Heart left ventricle (tissue), 16 donors: ENCODE data around the gene PCDHA7. TPM values are rescaled to one million over a fixed set of nuclear protein-coding genes. Genes with fewer than 3 reads are reported as not detected.
"Not testable (repeated sequence)": the region's sequence is repeated elsewhere in the genome, so short reads cannot be mapped to it uniquely, and the experiment has no call there.

ENCODE experiments used
- ATAC-seq, 4 donors: fragments of 200-7000 bp; cut with Tn5 transposase; one replicate each; pipeline ENCODE4 v1.9.1; 2020 to 2022; ENCODE audit warnings: moderate library complexity in 4 of 4, mild to moderate bottlenecking in 3 of 4, moderate number of reproducible peaks in 1 of 4
- DNase-seq, 5 donors: peaks; one replicate each; pipeline ENCODE4 v3.0.0-alpha.2; 2020
- H3K27ac ChIP-seq, 12 donors: fragments of 200-600 bp; sonication (generic) in 4 of 12; one replicate each; pipeline versions ENCODE4 v1.5.0 to v1.8.0; 2016 to 2022; ENCODE audit warnings: mild to moderate bottlenecking in 2 of 12
- H3K27me3 ChIP-seq, 9 donors: fragments of 200-600 bp; sonication (generic) in 2 of 9; one replicate each; pipeline versions ENCODE4 v1.5.1 to v1.8.0; 2016 to 2022; ENCODE audit warnings: mild to moderate bottlenecking in 3 of 9
- H3K36me3 ChIP-seq, 9 donors: fragments of 200-600 bp; sonication (generic) in 2 of 9; one replicate each; pipeline versions ENCODE4 v1.5.0 to v1.8.0; 2018 to 2022; ENCODE audit warnings: mild to moderate bottlenecking in 2 of 9
- H3K4me1 ChIP-seq, 12 donors: fragments of 200-600 bp; sonication (generic) in 4 of 12; one replicate each; pipeline versions ENCODE4 v1.5.0 to v1.8.0; 2016 to 2022; ENCODE audit warnings: mild to moderate bottlenecking in 3 of 12
- H3K4me3 ChIP-seq, 12 donors: fragments of 200-600 bp; sonication (generic) in 4 of 12; one replicate each; pipeline versions ENCODE4 v1.5.0 to v1.8.0; 2017 to 2022; ENCODE audit warnings: mild to moderate bottlenecking in 9 of 12, moderate library complexity in 4 of 12
- H3K9me3 ChIP-seq, 12 donors: fragments of 200-600 bp; sonication (generic) in 4 of 12; one replicate each; pipeline versions ENCODE4 v1.5.0 to v1.8.0; 2016 to 2022; ENCODE audit warnings: mild to moderate bottlenecking in 1 of 12
- CTCF ChIP-seq, 12 donors: fragments of 200-600 bp; sonication (generic) in 4 of 12; IDR thresholded peaks; one replicate each; pipeline versions ENCODE4 v1.5.0 to v1.8.0; 2018 to 2022; ENCODE audit warnings: antibody characterized with exemption in 12 of 12, mild to moderate bottlenecking in 5 of 12
- POLR2A ChIP-seq, 2 donors: fragments of 450-650 bp; IDR thresholded peaks; one replicate each; pipeline ENCODE4 v1.6.1; 2017; ENCODE audit warnings: antibody characterized with exemption in 2 of 2, mild to moderate bottlenecking in 2 of 2, moderate library complexity in 2 of 2
- WGBS, 4 donors: extraction: QIAGEN DNeasy Blood & Tissue Kit in 2 of 4; methylation state at CpG; one replicate each; pipeline versions ENCODE4 v1.1.5 to v1.1.7; 2013 to 2018; 5-methylcytosine and 5-hydroxymethylcytosine counted together
- intact Hi-C, 10 donors: fragments of 100-400 bp; cut with DNase I; formaldehyde crosslinking; loops; one replicate each; pipeline versions ENCODE4 v1.11.1 to v1.14.2; 2022
- polyA plus RNA-seq, 2 donors: library from polyadenylated mRNA; stranded (reverse); fragments of 200-250 nt; gene quantifications; one replicate each; pipeline ENCODE4 v1.2.3, GENCODE V29; 2013
- total RNA-seq, 9 donors: library from RNA; depleted of rRNA in 2 of 9; stranded (reverse); fragments of >200 nt in 2 of 9; fragmentation: NEBNext Ultra II Directional in 3 of 9; extraction: Animal tissue kit (Norgen Biotek cat#: 25700) in 3 of 9; gene quantifications; one replicate each; pipeline versions ENCODE4 v1.1.0 to v1.2.4, GENCODE V29; 2016 to 2023
- donor health status: ischemic (EF 13 %, LVEDD 7.1; RV severe dilation, severe dysfunction).
- donor health status: healthy with polysubstance abuse.
- donor health status: DM: no; HTN: yes; CAD: no.
- donor health status: DM: no; HTN: no; CAD: no.
- donor health status: ischemic (EF 25% LVEDD 6.9; RV normal size, moderate dysfunction).
- donor health status: ischemic (EF 25% LVEDD 5.7; RV mildly dilated, moderate dysfunction).
- donor health status: healthy.
- donor health status: DM: yes; HTN: yes; CAD: no.
- donor health status: ischemic (EF 35%, LVEDD 5.7; RV mildly dilated, moderate dysfunction).
- donor health status: nonischemic (EF 11% LVEDD 7.7; RV severe dilation, severe dysfunction).
- donor health status: DM: yes; HTN: yes; CAD: no.
- donor health status: PGD.
- donor health status: ischemic (EF 29% LVEDD 5.4; RV normal size, mild dysfunction).
- donor health status: nonischemic (EF 23%, LVEDD 6.1; RV moderate dilation, normal function).

The PCDHA7 gene
- total and polyA plus RNA-seq, 11 donors = 0.03 to 0.27 (median 0.16) TPM; not detected in 6

GRCh38 chr5:140791089-140791488, 43.0 kb upstream of the PCDHA7 start:
- WGBS, 4 donors = 26 to 55% (median 43%) methylated on average over 2 of the region's 2 CpGs
- intact Hi-C loops = no loop called here
- no peak overlapping the region for H3K4me3 ChIP-seq
- H3K27me3 ChIP-seq = peaks cover 0 to 63% (median 9%) of the 10 kb centered on the region in 9 donors
- no peak overlapping the region for H3K27ac ChIP-seq
- TF ChIP-seq CTCF (IDR thresholded peaks at IDR 0.05) (no peak), POLR2A (IDR thresholded peaks at IDR 0.05) (no peak)
- no peaks in the 10 kb centered on the region for H3K36me3 ChIP-seq
- ATAC-seq (no peak), DNase-seq (no peak)
- H3K4me1 ChIP-seq = no peaks in the 10 kb centered on the region
- H3K9me3 ChIP-seq = peaks cover 0 to 82% (median 42%) of the 10 kb centered on the region in 12 donors

GRCh38 chr5:140794595-140795258, 39.3 kb upstream of the PCDHA7 start, which contains the start of gene PCDHA2:
Gene PCDHA2 (plus strand): TSS chr5:140794852.
- no peaks in the 10 kb centered on the region for H3K36me3 ChIP-seq
- H3K4me3 ChIP-seq = peak within 1 kb of the TSS in 5 of 12 donors; percentile 7 to 39 (median 29)
- peaks cover 0 to 39% (median 9%) of the 10 kb centered on the region in 9 donors for H3K27me3 ChIP-seq
- no peaks in the 10 kb centered on the region for H3K4me1 ChIP-seq
- DNase-seq (peak in 1 of 5 donors; percentile 47), ATAC-seq (no peak)
- H3K9me3 ChIP-seq = peaks cover 0 to 75% (median 30%) of the 10 kb centered on the region in 12 donors
- no peak within 1 kb of the TSS for H3K27ac ChIP-seq
- intact Hi-C loops = no loop called here
- peak in 5 of 12 donors; percentile 6 to 31 (median 16) for TF ChIP-seq CTCF (IDR thresholded peaks at IDR 0.05)
- TF ChIP-seq POLR2A (IDR thresholded peaks at IDR 0.05) = no peak
- WGBS, 4 donors = 16 to 27% (median 19%) methylated on average over 25 to 27 of the region's 27 CpGs

- intact Hi-C loops = no loop called here
- H3K27me3 ChIP-seq = peaks cover 0 to 39% (median 9%) of the 10 kb centered on the region in 9 donors
Measured at GRCh38 chr5:140795259-140795641, 38.8 kb upstream of the PCDHA7 start.

GRCh38 chr5:140796072-140796717, 37.9 kb upstream of the PCDHA7 start:
- not testable (repeated sequence) for ATAC-seq
- WGBS, 4 donors = 40 to 61% (median 58%) methylated on average over 62 to 72 of the region's 72 CpGs

More at GRCh38 chr5:140795259-140795641, 38.8 kb upstream of the PCDHA7 start:
- peak overlapping the region in 5 of 12 donors; percentile 7 to 39 (median 29) for H3K4me3 ChIP-seq
- TF ChIP-seq POLR2A (IDR thresholded peaks at IDR 0.05) (no peak), CTCF (IDR thresholded peaks at IDR 0.05) (peak in 2 of 12 donors; percentile 8 to 19)
- ATAC-seq (no peak), DNase-seq (no peak)
- WGBS, 4 donors = 16 to 31% (median 20%) methylated on average over 12 to 15 of the region's 15 CpGs
- no peaks in the 10 kb centered on the region for H3K36me3 ChIP-seq
- no peaks in the 10 kb centered on the region for H3K4me1 ChIP-seq
- no peak overlapping the region for H3K27ac ChIP-seq
- peaks cover 0 to 79% (median 30%) of the 10 kb centered on the region in 12 donors for H3K9me3 ChIP-seq

More at GRCh38 chr5:140796072-140796717, 37.9 kb upstream of the PCDHA7 start:
- peaks cover 0 to 78% (median 29%) of the 10 kb centered on the region in 12 donors for H3K9me3 ChIP-seq
- H3K4me1 ChIP-seq, H3K36me3 ChIP-seq, H3K4me3 ChIP-seq, H3K27ac ChIP-seq, intact Hi-C loops: not testable (repeated sequence)
- peak in 1 of 5 donors; percentile 58 for DNase-seq
- H3K27me3 ChIP-seq = peaks cover 0 to 41% (median 13%) of the 10 kb centered on the region in 9 donors
